HEK293 (cell line): ENCODE data around the gene TPO.

ENCODE experiments used
- CTCF ChIA-PET: fragments of 350-600 bp; formaldehyde crosslinking; extraction: SDS; loops from one replicate; lab custom pipeline; 2021; ENCODE audit warnings: antibody characterized with exemption; lab: Yijun Ruan, JAX
- POLR2A ChIA-PET: fragments of 300-600 bp; formaldehyde crosslinking; extraction: SDS; loops from one replicate; lab custom pipeline; 2020; ENCODE audit warnings: antibody characterized with exemption, inconsistent platforms; lab: Yijun Ruan, JAX
- H3K27ac ChIP-seq: fragments of 200-500 bp; sonication (Bioruptor generic); 2 replicates; pipeline ENCODE4 v1.5.1; 2014; ENCODE audit warnings: low read depth, low read length, control low read depth, inconsistent platforms; ENCODE audit errors: extremely low read depth
- H3K36me3 ChIP-seq, 2 experiments: fragments of 200-500 bp in 1 of 2; sonication (Bioruptor generic) in 1 of 2; 1 replicate in 1 of 2; 2 replicates in 1 of 2; pipeline ENCODE4 v1.5.1; 2014 to 2017; ENCODE audit warnings: inconsistent platforms in 2 of 2, low read length in 2 of 2; ENCODE audit not compliant: control insufficient read depth in 2 of 2, insufficient read depth in 1 of 2
- H3K4me1 ChIP-seq: fragments of 200-500 bp; sonication (Bioruptor generic); 2 replicates; pipeline ENCODE4 v1.5.1; 2014; ENCODE audit warnings: mild to moderate bottlenecking, low read length, inconsistent platforms; ENCODE audit not compliant: control insufficient read depth, insufficient read depth
- H3K4me3 ChIP-seq: 2 replicates; pipeline ENCODE4 v1.5.1; 2011; ENCODE audit warnings: low read depth, mild to moderate bottlenecking, control low read depth, low read length, moderate library complexity
- H3K9me3 ChIP-seq: fragments of 200-500 bp; sonication (Bioruptor generic); 2 replicates; pipeline ENCODE4 v1.5.1; 2014; ENCODE audit warnings: low read depth, low read length, inconsistent platforms; ENCODE audit not compliant: control insufficient read depth, insufficient read depth
- BCL11A ChIP-seq: fragments of 450-650 bp; formaldehyde crosslinking; IDR thresholded peaks from 2 replicates; pipeline ENCODE4 v1.5.1; 2016; ENCODE audit warnings: low read depth, missing biosample characterization, missing genetic modification characterization
- GLIS2 ChIP-seq: fragments of 450-650 bp; formaldehyde crosslinking; IDR thresholded peaks from 2 replicates; pipeline ENCODE4 v1.5.1; 2016; ENCODE audit warnings: missing biosample characterization, missing genetic modification characterization
- HOXC10 ChIP-seq: sonication (generic); formaldehyde crosslinking; IDR thresholded peaks from 2 replicates; pipeline ENCODE4 v1.8.1; 2023; ENCODE audit warnings: mild to moderate bottlenecking, missing genetic modification reagents
- HOXD13 ChIP-seq: sonication (generic); formaldehyde crosslinking; IDR thresholded peaks from 2 replicates; pipeline ENCODE4 v1.8.0; 2022; ENCODE audit warnings: missing genetic modification reagents, borderline replicate concordance
- MYNN ChIP-seq: fragments of 450-650 bp; formaldehyde crosslinking; IDR thresholded peaks from 2 replicates; pipeline ENCODE4 v1.5.1; 2016; ENCODE audit warnings: missing biosample characterization, missing genetic modification characterization, borderline replicate concordance
- REST ChIP-seq: fragments of 450-650 bp; formaldehyde crosslinking; IDR thresholded peaks from 2 replicates; pipeline ENCODE4 v1.5.1; 2016; ENCODE audit warnings: missing biosample characterization, missing genetic modification characterization
- SETDB1 ChIP-seq: IDR thresholded peaks from one replicate; pipeline ENCODE4 v1.6.1; 2017; ENCODE audit warnings: mild to moderate bottlenecking, low read length, moderate library complexity, mixed read lengths; ENCODE audit not compliant: insufficient read length
- ZBTB8A ChIP-seq: fragments of 450-650 bp; formaldehyde crosslinking; IDR thresholded peaks from 2 replicates; pipeline ENCODE4 v1.5.1; 2016; ENCODE audit warnings: missing biosample characterization, missing genetic modification characterization
- ZNF223 ChIP-seq: fragments of 450-650 bp; formaldehyde crosslinking; IDR thresholded peaks from 2 replicates; pipeline ENCODE4 v1.5.1; 2016; ENCODE audit warnings: missing biosample characterization, missing genetic modification characterization
- ZNF24 ChIP-seq: fragments of 450-650 bp; formaldehyde crosslinking; IDR thresholded peaks from 2 replicates; pipeline ENCODE4 v1.5.1; 2016; ENCODE audit warnings: missing biosample characterization, missing genetic modification characterization
- ZNF521 ChIP-seq: fragments of 450-650 bp; formaldehyde crosslinking; IDR thresholded peaks from 2 replicates; pipeline ENCODE4 v1.5.1; 2017; ENCODE audit warnings: missing biosample characterization, mild to moderate bottlenecking, missing genetic modification characterization
- ZNF626 ChIP-seq: fragments of 450-650 bp; sonication (Bioruptor Pico); formaldehyde crosslinking; IDR thresholded peaks from 2 replicates; pipeline ENCODE4 v1.5.1; 2018; ENCODE audit warnings: missing biosample characterization, missing genetic modification characterization, inconsistent platforms
- ZNF629 ChIP-seq: fragments of 450-650 bp; formaldehyde crosslinking; IDR thresholded peaks from 2 replicates; pipeline ENCODE4 v1.5.1; 2017; ENCODE audit warnings: missing biosample characterization, missing genetic modification characterization
- ZNF677 ChIP-seq: fragments of 450-650 bp; IDR thresholded peaks from 2 replicates; pipeline ENCODE4 v1.5.0; 2018; ENCODE audit warnings: missing biosample characterization, mild to moderate bottlenecking, missing genetic modification characterization, moderate library complexity
- ZNF707 ChIP-seq: fragments of 450-650 bp; formaldehyde crosslinking; IDR thresholded peaks from 2 replicates; pipeline ENCODE4 v1.5.1; 2016; ENCODE audit warnings: missing biosample characterization, missing genetic modification characterization
- ZSCAN4 ChIP-seq: fragments of 450-650 bp; formaldehyde crosslinking; IDR thresholded peaks from 2 replicates; pipeline ENCODE4 v1.5.1; 2017; ENCODE audit warnings: missing biosample characterization, missing genetic modification characterization
- TF ChIP-seq, protein P1 (sequence below): fragments of 450-650 bp; formaldehyde crosslinking; IDR thresholded peaks from 2 replicates; pipeline ENCODE4 v1.5.1; 2016; ENCODE audit warnings: missing biosample characterization, missing genetic modification characterization, borderline replicate concordance
- TF ChIP-seq, protein P2 (sequence below): fragments of 450-650 bp; formaldehyde crosslinking; IDR thresholded peaks from 2 replicates; pipeline ENCODE4 v1.5.1; 2016; ENCODE audit warnings: missing biosample characterization, missing genetic modification characterization
- TF ChIP-seq, protein P3 (sequence below): fragments of 450-650 bp; formaldehyde crosslinking; IDR thresholded peaks from 2 replicates; pipeline ENCODE4 v1.5.1; 2016; ENCODE audit warnings: missing biosample characterization, missing genetic modification characterization
- TF ChIP-seq, protein P4 (sequence below): fragments of 450-650 bp; formaldehyde crosslinking; IDR thresholded peaks from 2 replicates; pipeline ENCODE4 v1.5.1; 2017; ENCODE audit warnings: missing biosample characterization, mild to moderate bottlenecking, missing genetic modification characterization, moderate library complexity

The TPO gene

DNA sequence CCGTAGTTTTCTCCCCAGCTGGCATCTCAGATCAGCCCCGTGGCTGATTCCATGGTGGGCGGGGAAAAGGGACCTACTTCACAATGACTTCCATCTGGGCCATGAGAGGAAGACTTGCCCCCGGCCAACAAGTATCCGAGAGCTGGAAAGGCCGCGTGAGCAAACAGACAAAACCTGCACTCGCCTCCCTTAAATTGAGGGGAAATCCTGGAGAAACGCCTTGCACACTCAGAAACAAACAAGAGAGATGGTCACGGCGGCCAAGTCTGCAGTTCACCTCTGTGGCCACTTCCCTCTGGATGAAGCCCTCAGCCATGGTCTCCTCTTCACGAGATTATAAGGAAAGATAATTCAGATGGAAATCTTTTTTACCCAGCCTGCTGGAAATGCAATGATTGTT lies 39.4 kb upstream of the TPO start:
- no peak overlapping the region for H3K27ac ChIP-seq
- H3K4me3 ChIP-seq = no peak overlapping the region
- no peak for TF ChIP-seq REST (tag by site-specific recombination)
- TF ChIP-seq, protein P1, sequence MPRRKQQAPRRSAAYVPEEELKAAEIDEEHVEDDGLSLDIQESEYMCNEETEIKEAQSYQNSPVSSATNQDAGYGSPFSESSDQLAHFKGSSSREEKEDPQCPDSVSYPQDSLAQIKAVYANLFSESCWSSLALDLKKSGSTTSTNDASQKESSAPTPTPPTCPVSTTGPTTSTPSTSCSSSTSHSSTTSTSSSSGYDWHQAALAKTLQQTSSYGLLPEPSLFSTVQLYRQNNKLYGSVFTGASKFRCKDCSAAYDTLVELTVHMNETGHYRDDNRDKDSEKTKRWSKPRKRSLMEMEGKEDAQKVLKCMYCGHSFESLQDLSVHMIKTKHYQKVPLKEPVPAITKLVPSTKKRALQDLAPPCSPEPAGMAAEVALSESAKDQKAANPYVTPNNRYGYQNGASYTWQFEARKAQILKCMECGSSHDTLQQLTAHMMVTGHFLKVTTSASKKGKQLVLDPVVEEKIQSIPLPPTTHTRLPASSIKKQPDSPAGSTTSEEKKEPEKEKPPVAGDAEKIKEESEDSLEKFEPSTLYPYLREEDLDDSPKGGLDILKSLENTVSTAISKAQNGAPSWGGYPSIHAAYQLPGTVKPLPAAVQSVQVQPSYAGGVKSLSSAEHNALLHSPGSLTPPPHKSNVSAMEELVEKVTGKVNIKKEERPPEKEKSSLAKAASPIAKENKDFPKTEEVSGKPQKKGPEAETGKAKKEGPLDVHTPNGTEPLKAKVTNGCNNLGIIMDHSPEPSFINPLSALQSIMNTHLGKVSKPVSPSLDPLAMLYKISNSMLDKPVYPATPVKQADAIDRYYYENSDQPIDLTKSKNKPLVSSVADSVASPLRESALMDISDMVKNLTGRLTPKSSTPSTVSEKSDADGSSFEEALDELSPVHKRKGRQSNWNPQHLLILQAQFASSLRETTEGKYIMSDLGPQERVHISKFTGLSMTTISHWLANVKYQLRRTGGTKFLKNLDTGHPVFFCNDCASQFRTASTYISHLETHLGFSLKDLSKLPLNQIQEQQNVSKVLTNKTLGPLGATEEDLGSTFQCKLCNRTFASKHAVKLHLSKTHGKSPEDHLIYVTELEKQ (tag by site-specific recombination) = no peak
- TF ChIP-seq ZNF223 = no peak
- TF ChIP-seq BCL11A (tag by site-specific recombination) = no peak
- TF ChIP-seq ZNF677 (tag by site-specific recombination) = no peak
- no peak for TF ChIP-seq ZSCAN4 (tag by site-specific recombination)
- no peak for TF ChIP-seq ZNF626 (tag by site-specific recombination)
- no peak for TF ChIP-seq ZNF629 (tag by site-specific recombination)
- TF ChIP-seq, protein P2, sequence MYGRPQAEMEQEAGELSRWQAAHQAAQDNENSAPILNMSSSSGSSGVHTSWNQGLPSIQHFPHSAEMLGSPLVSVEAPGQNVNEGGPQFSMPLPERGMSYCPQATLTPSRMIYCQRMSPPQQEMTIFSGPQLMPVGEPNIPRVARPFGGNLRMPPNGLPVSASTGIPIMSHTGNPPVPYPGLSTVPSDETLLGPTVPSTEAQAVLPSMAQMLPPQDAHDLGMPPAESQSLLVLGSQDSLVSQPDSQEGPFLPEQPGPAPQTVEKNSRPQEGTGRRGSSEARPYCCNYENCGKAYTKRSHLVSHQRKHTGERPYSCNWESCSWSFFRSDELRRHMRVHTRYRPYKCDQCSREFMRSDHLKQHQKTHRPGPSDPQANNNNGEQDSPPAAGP (tag by site-specific recombination) = no peak
- TF ChIP-seq MYNN (tag by site-specific recombination) = no peak
- TF ChIP-seq ZNF707 = no peak
- ChIA-PET CTCF (interaction anchor here (0.6 kb wide), 1 partner anchor 58 kb away, joined by 3 read pairs; no protein-coding TSS in a partner anchor), POLR2A (no interaction called here)
- H3K36me3 ChIP-seq = no peaks in the 10 kb centered on the region
- no peaks in the 10 kb centered on the region for H3K9me3 ChIP-seq
- H3K4me1 ChIP-seq = no peaks in the 10 kb centered on the region

DNA sequence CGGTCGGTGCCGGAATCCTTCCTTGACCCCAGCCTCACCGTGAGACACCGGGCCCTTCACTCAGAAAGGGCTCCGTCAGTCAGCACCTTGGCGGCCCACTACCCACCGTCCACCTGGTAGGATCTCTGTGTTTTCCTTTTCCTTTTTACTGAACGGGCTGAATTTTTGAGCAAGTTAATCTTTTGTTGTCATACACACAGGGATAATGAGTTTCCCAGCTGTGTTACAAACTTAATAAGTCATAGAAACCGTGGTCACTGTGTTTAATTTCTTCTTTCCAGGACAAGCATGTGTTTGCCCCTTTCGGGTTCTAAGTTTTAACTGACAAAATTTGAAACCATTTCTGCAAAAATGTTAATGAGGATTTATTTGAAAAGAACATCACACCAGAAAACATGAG lies 39.0 kb upstream of the TPO start:
- Histone ChIP-seq H3K36me3 (no peaks in the 10 kb centered on the region), H3K4me3 (no peak overlapping the region), H3K4me1 (no peaks in the 10 kb centered on the region), H3K9me3 (no peaks in the 10 kb centered on the region), H3K27ac (no peak overlapping the region)
- ChIA-PET CTCF (interaction anchor here (0.6 kb wide), 1 partner anchor 57 kb away, joined by 3 read pairs; no protein-coding TSS in a partner anchor), POLR2A (no interaction called here)
- TF ChIP-seq ZBTB8A (no peak), ZSCAN4 (tag by site-specific recombination) (no peak), HOXC10 (no peak), ZNF521 (tag by site-specific recombination) (no peak), ZNF24 (tag by site-specific recombination) (no peak), ZNF626 (tag by site-specific recombination) (no peak), GLIS2 (tag by site-specific recombination) (no peak), SETDB1 (no peak), HOXD13 (CRISPR knock-in tag) (no peak)
- TF ChIP-seq, protein P3, sequence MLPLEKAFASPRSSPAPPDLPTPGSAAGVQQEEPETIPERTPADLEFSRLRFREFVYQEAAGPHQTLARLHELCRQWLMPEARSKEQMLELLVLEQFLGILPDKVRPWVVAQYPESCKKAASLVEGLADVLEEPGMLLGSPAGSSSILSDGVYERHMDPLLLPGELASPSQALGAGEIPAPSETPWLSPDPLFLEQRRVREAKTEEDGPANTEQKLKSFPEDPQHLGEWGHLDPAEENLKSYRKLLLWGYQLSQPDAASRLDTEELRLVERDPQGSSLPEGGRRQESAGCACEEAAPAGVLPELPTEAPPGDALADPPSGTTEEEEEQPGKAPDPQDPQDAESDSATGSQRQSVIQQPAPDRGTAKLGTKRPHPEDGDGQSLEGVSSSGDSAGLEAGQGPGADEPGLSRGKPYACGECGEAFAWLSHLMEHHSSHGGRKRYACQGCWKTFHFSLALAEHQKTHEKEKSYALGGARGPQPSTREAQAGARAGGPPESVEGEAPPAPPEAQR (tag by site-specific recombination) = no peak
- TF ChIP-seq, protein P2 (tag by site-specific recombination) = no peak
- TF ChIP-seq, protein P4, sequence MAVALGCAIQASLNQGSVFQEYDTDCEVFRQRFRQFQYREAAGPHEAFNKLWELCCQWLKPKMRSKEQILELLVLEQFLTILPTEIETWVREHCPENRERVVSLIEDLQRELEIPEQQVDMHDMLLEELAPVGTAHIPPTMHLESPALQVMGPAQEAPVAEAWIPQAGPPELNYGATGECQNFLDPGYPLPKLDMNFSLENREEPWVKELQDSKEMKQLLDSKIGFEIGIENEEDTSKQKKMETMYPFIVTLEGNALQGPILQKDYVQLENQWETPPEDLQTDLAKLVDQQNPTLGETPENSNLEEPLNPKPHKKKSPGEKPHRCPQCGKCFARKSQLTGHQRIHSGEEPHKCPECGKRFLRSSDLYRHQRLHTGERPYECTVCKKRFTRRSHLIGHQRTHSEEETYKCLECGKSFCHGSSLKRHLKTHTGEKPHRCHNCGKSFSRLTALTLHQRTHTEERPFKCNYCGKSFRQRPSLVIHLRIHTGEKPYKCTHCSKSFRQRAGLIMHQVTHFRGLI (tag by site-specific recombination) = no peak
